ENCODE measurements around the gene THEMIS2. TPM values are rescaled to one million over a fixed set of nuclear protein-coding genes. Genes with fewer than 3 reads are reported as not detected.

Gene THEMIS2
- total and polyA plus RNA-seq, 10 of the 15 experiments (the other 5 are each of a cell fraction or from before 2014, with no cell fraction given), result 9.1 to 114 (median 38.3) TPM

DNA sequence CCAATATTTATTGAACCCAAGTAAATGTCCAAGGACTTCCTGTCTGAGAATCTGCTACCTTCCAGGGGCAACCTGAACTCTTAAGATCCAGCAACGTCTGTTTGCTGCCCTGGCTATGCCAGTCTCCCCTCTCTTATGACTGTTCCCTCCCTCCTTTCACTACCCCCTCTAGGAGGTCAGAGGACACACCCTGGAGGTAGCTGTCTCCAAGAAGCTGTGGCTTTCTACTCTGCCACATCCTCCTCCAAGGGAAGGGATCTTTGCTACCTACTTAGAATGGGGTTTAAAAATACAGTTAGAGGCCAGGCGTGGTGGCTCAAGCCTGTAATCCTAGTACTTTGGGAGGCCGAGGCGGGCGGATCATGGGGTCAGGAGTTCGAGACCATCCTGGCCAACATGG, 58.8 kb downstream of the THEMIS2 start:
- no peak overlapping the region for H2AFZ ChIP-seq (ENCODE audit: control insufficient read depth, low read depth, low read length)
- SMC1A ChIA-PET (ENCODE audit: uncharacterized antibody, unreplicated experiment), result interaction anchor here (1.2 kb wide), 1 partner anchor 49 kb away, joined by 3 read pairs; no protein-coding TSS in a partner anchor
- no peak overlapping the region for H3K4me2 ChIP-seq (ENCODE audit: control insufficient read depth, insufficient read depth)
- H3K27me3 ChIP-seq (replicated peaks in 1 of 2; ENCODE audit: control insufficient read depth in 2 of 2, insufficient read depth in 2 of 2, low read length in 1 of 2), result peaks cover 0 to 2% of the 10 kb centered on the region in 2 experiments; a peak in 2 of 4 replicates
- TF ChIP-seq ELK1 (IDR thresholded peaks at IDR 0.05; ENCODE audit: low read depth, low read length) (no peak), SREBF1 (IDR thresholded peaks at IDR 0.05; ENCODE audit: low read length) (no peak), WRNIP1 (IDR thresholded peaks at IDR 0.05; ENCODE audit: borderline replicate concordance, low read depth, low read length) (no peak), ZZZ3 (IDR thresholded peaks at IDR 0.05; ENCODE audit: control insufficient read depth, insufficient read length, low read depth) (no peak), NKRF (conservative IDR thresholded peaks at IDR 0.05) (no peak), SUZ12 (IDR thresholded peaks at IDR 0.05; ENCODE audit: unreplicated experiment) (no peak), CBX5 (IDR thresholded peaks at IDR 0.05; ENCODE audit: low read depth) (no peak)
- TF ChIP-seq, protein P1, sequence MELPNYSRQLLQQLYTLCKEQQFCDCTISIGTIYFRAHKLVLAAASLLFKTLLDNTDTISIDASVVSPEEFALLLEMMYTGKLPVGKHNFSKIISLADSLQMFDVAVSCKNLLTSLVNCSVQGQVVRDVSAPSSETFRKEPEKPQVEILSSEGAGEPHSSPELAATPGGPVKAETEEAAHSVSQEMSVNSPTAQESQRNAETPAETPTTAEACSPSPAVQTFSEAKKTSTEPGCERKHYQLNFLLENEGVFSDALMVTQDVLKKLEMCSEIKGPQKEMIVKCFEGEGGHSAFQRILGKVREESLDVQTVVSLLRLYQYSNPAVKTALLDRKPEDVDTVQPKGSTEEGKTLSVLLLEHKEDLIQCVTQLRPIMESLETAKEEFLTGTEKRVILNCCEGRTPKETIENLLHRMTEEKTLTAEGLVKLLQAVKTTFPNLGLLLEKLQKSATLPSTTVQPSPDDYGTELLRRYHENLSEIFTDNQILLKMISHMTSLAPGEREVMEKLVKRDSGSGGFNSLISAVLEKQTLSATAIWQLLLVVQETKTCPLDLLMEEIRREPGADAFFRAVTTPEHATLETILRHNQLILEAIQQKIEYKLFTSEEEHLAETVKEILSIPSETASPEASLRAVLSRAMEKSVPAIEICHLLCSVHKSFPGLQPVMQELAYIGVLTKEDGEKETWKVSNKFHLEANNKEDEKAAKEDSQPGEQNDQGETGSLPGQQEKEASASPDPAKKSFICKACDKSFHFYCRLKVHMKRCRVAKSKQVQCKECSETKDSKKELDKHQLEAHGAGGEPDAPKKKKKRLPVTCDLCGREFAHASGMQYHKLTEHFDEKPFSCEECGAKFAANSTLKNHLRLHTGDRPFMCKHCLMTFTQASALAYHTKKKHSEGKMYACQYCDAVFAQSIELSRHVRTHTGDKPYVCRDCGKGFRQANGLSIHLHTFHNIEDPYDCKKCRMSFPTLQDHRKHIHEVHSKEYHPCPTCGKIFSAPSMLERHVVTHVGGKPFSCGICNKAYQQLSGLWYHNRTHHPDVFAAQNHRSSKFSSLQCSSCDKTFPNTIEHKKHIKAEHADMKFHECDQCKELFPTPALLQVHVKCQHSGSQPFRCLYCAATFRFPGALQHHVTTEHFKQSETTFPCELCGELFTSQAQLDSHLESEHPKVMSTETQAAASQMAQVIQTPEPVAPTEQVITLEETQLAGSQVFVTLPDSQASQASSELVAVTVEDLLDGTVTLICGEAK (IDR thresholded peaks at IDR 0.05; ENCODE audit: borderline replicate concordance), result no peak
- TF ChIP-seq, protein P2, sequence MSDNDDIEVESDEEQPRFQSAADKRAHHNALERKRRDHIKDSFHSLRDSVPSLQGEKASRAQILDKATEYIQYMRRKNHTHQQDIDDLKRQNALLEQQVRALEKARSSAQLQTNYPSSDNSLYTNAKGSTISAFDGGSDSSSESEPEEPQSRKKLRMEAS (IDR thresholded peaks at IDR 0.05; ENCODE audit: low read depth, low read length), result no peak
- ATAC-seq (no peak), DNase-seq (ENCODE audit: low read depth, low spot score) (no peak), FAIRE-seq (no peak)
- POLR2A ChIA-PET, result interaction anchor here (0.6 kb wide), 1 partner anchor 157 kb away, joined by 4 read pairs; no protein-coding TSS in a partner anchor
- intact Hi-C loops (cut with micrococcal nuclease; ENCODE audit: unreplicated experiment) (no loop called here), in situ Hi-C loops (cut with MboI) (no loop called here)
- CTCF ChIA-PET, result interaction anchor here (1.2 to 4.8 kb wide), 3 partner anchors 8 to 74 kb away, joined by 4 to 40 read pairs (median 5); no protein-coding TSS in a partner anchor
- no peak overlapping the region for H3K9ac ChIP-seq (ENCODE audit: control insufficient read depth, insufficient read depth, low read length)
- no peak overlapping the region for H3K27ac ChIP-seq (ENCODE audit: control insufficient read depth, insufficient read depth)
- no peaks in the 10 kb centered on the region for H3K79me2 ChIP-seq (ENCODE audit: control insufficient read depth, insufficient read depth, low read length)
- no peak overlapping the region for H3K4me3 ChIP-seq
- H3K9me3 ChIP-seq (replicated peaks; ENCODE audit: control insufficient read depth, insufficient read depth, low read length), result no peaks in the 10 kb centered on the region
- WGBS (ENCODE audit: insufficient coverage, insufficient replicate concordance, low lambda C conversion rate, missing lambda C conversion rate), result 74% methylated on average over 6 of the region's 6 CpGs
- no peaks in the 10 kb centered on the region for H3K36me3 ChIP-seq (ENCODE audit: control insufficient read depth in 2 of 2, insufficient read depth in 2 of 2, low read length in 1 of 2)
- no TSS peak for BruUV-seq (replicated peaks)
- peaks cover 7% of the 10 kb centered on the region for H3K4me1 ChIP-seq (ENCODE audit: control insufficient read depth, insufficient read depth, low read length)
- H4K20me1 ChIP-seq (ENCODE audit: control insufficient read depth, insufficient read depth), result no peaks in the 10 kb centered on the region
- RAD21 ChIA-PET (ENCODE audit: unreplicated experiment), result interaction anchor here (0.6 to 1.5 kb wide), 2 partner anchors 40 to 105 kb away, joined by 3 read pairs; no protein-coding TSS in a partner anchor

Measured in GM12878 (cell line).